Upper lobe of left lung (tissue), 6 donors: ENCODE measurements around the gene POMGNT1. TPM values are rescaled to one million over a fixed set of nuclear protein-coding genes. Genes with fewer than 3 reads are reported as not detected.
A peak's percentile ranks its signal among the peaks of the same experiment; 100 is the strongest.

Source experiments
- ATAC-seq, 2 donors: fragments of 200-7000 bp; cut with Tn5 transposase; one replicate each; pipeline ENCODE4 v1.9.1; 2022; ENCODE audit warnings: mild to moderate bottlenecking in 2 of 2, moderate library complexity in 2 of 2; ENCODE audit not compliant: low FRiP score in 2 of 2
- DNase-seq, 2 donors: peaks; one replicate each; pipeline ENCODE4 v3.0.0-alpha.2; 2019 to 2020
- H3K27ac ChIP-seq, 4 donors: fragments of 200-600 bp; sonication (generic); one replicate each; pipeline ENCODE4 v1.5.1; 2016 to 2019
- H3K27me3 ChIP-seq, 4 donors: fragments of 200-600 bp; sonication (generic); one replicate each; pipeline ENCODE4 v1.5.1; 2017 to 2019
- H3K36me3 ChIP-seq, 4 donors: fragments of 200-600 bp; sonication (generic); one replicate each; pipeline ENCODE4 v1.5.1; 2016 to 2019
- H3K4me1 ChIP-seq, 4 donors: fragments of 200-600 bp; sonication (generic); one replicate each; pipeline ENCODE4 v1.5.1; 2018 to 2019
- H3K4me3 ChIP-seq, 4 donors: fragments of 200-600 bp; sonication (generic); one replicate each; pipeline ENCODE4 v1.5.1; 2017 to 2019; ENCODE audit warnings: mild to moderate bottlenecking in 2 of 4, moderate library complexity in 1 of 4
- H3K9me3 ChIP-seq, 4 donors: fragments of 200-600 bp; sonication (generic); one replicate each; pipeline ENCODE4 v1.5.1; 2018 to 2019
- CTCF ChIP-seq, 6 experiments: fragments of 450-650 bp in 4 of 6; fragments of 200-600 bp in 2 of 6; sonication (generic) in 2 of 6; IDR thresholded peaks; one replicate each; pipeline ENCODE4 v1.5.1; 2016 to 2019; ENCODE audit warnings: antibody characterized with exemption in 6 of 6
- EP300 ChIP-seq, 4 donors: sonication (generic); formaldehyde crosslinking; IDR thresholded peaks; one replicate each; pipeline ENCODE4 v1.5.1; 2017; ENCODE audit warnings: antibody characterized with exemption in 4 of 4, control low read depth in 2 of 4
- POLR2A ChIP-seq, 4 donors: fragments of 450-650 bp; IDR thresholded peaks; one replicate each; pipeline ENCODE4 v1.5.1; 2016 to 2017; ENCODE audit warnings: antibody characterized with exemption in 4 of 4, mild to moderate bottlenecking in 2 of 4
- POLR2AphosphoS5 ChIP-seq, 2 donors: sonication (generic); formaldehyde crosslinking; IDR thresholded peaks; one replicate each; pipeline ENCODE4 v1.5.1; 2017; ENCODE audit warnings: antibody characterized with exemption in 2 of 2
- WGBS, 2 donors: methylation state at CpG; one replicate each; pipeline ENCODE4 v1.1.5; 2017 to 2018; 5-methylcytosine and 5-hydroxymethylcytosine counted together
- total RNA-seq, 6 donors: library from RNA; depleted of rRNA in 4 of 6; stranded (reverse); fragments of >200 nt in 4 of 6; gene quantifications; one replicate each; pipeline versions ENCODE4 v1.1.0 to v1.2.1, GENCODE V29; 2016 to 2021
- donor health status: DM: no; HTN: no; CAD: no; lungs with moderate emphysema.
- donor health status: DM: no; HTN: yes; CAD: no; lungs with severe emphysema.

POMGNT1 gene
- total RNA-seq, 6 donors from 2014 or later = 37.7 to 66.7 (median 47.5) TPM

- 11 to 15% methylated on average over 10 of the region's 10 CpGs for WGBS, 2 donors
- peaks cover 30 to 56% (median 44%) of the 10 kb centered on the region in 4 donors for H3K4me1 ChIP-seq
- ATAC-seq (peak; percentile 89 to 92), DNase-seq (peak in 1 of 2 donors; percentile 87)
- no peaks in the 10 kb centered on the region for H3K9me3 ChIP-seq
- no peak for TF ChIP-seq POLR2A (IDR thresholded peaks at IDR 0.05)
- TF ChIP-seq POLR2AphosphoS5 (IDR thresholded peaks at IDR 0.05) = peak in 1 of 2 donors; percentile 26
- peak; percentile 84 to 91 (median 90) for TF ChIP-seq CTCF (IDR thresholded peaks at IDR 0.05)
- TF ChIP-seq EP300 (IDR thresholded peaks at IDR 0.05) = no peak
- H3K4me3 ChIP-seq = no peak overlapping the region
- no peaks in the 10 kb centered on the region for H3K27me3 ChIP-seq
- H3K27ac ChIP-seq = peak overlapping the region in 2 of 4 donors; percentile 53 to 73
- no peaks in the 10 kb centered on the region for H3K36me3 ChIP-seq
These were observed 18.8 kb downstream of the POMGNT1 start for GRCh38 chr1:46179138-46180081.

- Histone ChIP-seq H3K27me3 (no peaks in the 10 kb centered on the region), H3K4me1 (peaks cover 45 to 64% (median 55%) of the 10 kb centered on the region in 4 donors), H3K36me3 (no peaks in the 10 kb centered on the region), H3K9me3 (no peaks in the 10 kb centered on the region), H3K4me3 (no peak within 1 kb of the TSS), H3K27ac (peak within 1 kb of the TSS; percentile 53 to 92 (median 88))
- 88 to 92% methylated on average over 10 to 13 of the region's 13 CpGs for WGBS, 2 donors
- DNase-seq (peak in 1 of 2 donors; percentile 62), ATAC-seq (no peak)
- TF ChIP-seq CTCF (IDR thresholded peaks at IDR 0.05) = no peak
- TF ChIP-seq POLR2AphosphoS5 (IDR thresholded peaks at IDR 0.05) = no peak
These were observed 21.9 kb downstream of the POMGNT1 start, which contains the start of gene P3R3URF for GRCh38 chr1:46176211-46176865. TSS of gene P3R3URF (minus strand) at chr1:46176488. CDS start at chr1:46176471, 17 bp downstream.

GRCh38 chr1:46175243-46175642 lies 23.0 kb downstream of the POMGNT1 start:
- no peaks in the 10 kb centered on the region for H3K9me3 ChIP-seq
- no peak for DNase-seq
- peak overlapping the region; percentile 78 to 92 (median 88) for H3K27ac ChIP-seq
- H3K27me3 ChIP-seq = no peaks in the 10 kb centered on the region
- H3K4me1 ChIP-seq = peaks cover 53 to 71% (median 62%) of the 10 kb centered on the region in 4 donors
- ATAC-seq = no peak
- no peaks in the 10 kb centered on the region for H3K36me3 ChIP-seq
- no peak overlapping the region for H3K4me3 ChIP-seq
- WGBS, 2 donors = 69 to 85% methylated on average over 3 of the region's 3 CpGs
- TF ChIP-seq POLR2A (IDR thresholded peaks at IDR 0.05) (no peak), CTCF (IDR thresholded peaks at IDR 0.05) (no peak), POLR2AphosphoS5 (IDR thresholded peaks at IDR 0.05) (no peak), EP300 (IDR thresholded peaks at IDR 0.05) (no peak)

GRCh38 chr1:46174448-46175231 lies 23.6 kb downstream of the POMGNT1 start, which contains the start of gene TSPAN1:
TSS of gene TSPAN1 (plus strand) at chr1:46175087. CDS start at chr1:46181108, 6,021 bp downstream.
- ATAC-seq = peak; percentile 70 to 74
- Histone ChIP-seq H3K36me3 (no peaks in the 10 kb centered on the region), H3K4me1 (peaks cover 52 to 69% (median 63%) of the 10 kb centered on the region in 4 donors), H3K4me3 (no peak within 1 kb of the TSS), H3K27ac (peak within 1 kb of the TSS; percentile 78 to 92 (median 88)), H3K9me3 (no peaks in the 10 kb centered on the region), H3K27me3 (no peaks in the 10 kb centered on the region)
- peak in 1 of 2 donors; percentile 82 for DNase-seq
- TF ChIP-seq EP300 (IDR thresholded peaks at IDR 0.05) = peak in 1 of 4 donors; percentile 10
- peak in 1 of 4 donors; percentile 50 for TF ChIP-seq POLR2A (IDR thresholded peaks at IDR 0.05)
- TF ChIP-seq CTCF (IDR thresholded peaks at IDR 0.05) = no peak
- peak in 1 of 2 donors; percentile 37 for TF ChIP-seq POLR2AphosphoS5 (IDR thresholded peaks at IDR 0.05)
- WGBS, 2 donors = 56 to 58% methylated on average over 6 to 11 of the region's 11 CpGs
